NB4 (cell line): Measurements from ENCODE around the gene MRPL18.

ENCODE experiments used
- DNase-seq: peaks from one replicate; pipeline ENCODE4 v3.0.0; 2010; ENCODE audit warnings: low read depth
- H3K4me3 ChIP-seq: one replicate; pipeline ENCODE4 v1.5.1; 2011; ENCODE audit warnings: mild to moderate bottlenecking, low read depth, low read length, moderate library complexity
- MYC ChIP-seq: IDR thresholded peaks from 2 replicates; pipeline ENCODE4 v1.6.1; 2011; ENCODE audit warnings: low read depth, low read length
- POLR2A ChIP-seq: IDR thresholded peaks from 2 replicates; pipeline ENCODE4 v1.6.1; 2011; ENCODE audit warnings: mild to moderate bottlenecking; ENCODE audit not compliant: insufficient read length; ENCODE audit errors: extremely low read depth
- TF ChIP-seq, protein P1 (sequence below): IDR thresholded peaks from 2 replicates; pipeline ENCODE4 v1.6.1; 2011; ENCODE audit warnings: low read depth, low read length
- TF ChIP-seq, protein P2 (sequence below): IDR thresholded peaks from one replicate; pipeline ENCODE4 v1.5.1; 2012; ENCODE audit warnings: low read depth, low read length

The MRPL18 gene

DNA sequence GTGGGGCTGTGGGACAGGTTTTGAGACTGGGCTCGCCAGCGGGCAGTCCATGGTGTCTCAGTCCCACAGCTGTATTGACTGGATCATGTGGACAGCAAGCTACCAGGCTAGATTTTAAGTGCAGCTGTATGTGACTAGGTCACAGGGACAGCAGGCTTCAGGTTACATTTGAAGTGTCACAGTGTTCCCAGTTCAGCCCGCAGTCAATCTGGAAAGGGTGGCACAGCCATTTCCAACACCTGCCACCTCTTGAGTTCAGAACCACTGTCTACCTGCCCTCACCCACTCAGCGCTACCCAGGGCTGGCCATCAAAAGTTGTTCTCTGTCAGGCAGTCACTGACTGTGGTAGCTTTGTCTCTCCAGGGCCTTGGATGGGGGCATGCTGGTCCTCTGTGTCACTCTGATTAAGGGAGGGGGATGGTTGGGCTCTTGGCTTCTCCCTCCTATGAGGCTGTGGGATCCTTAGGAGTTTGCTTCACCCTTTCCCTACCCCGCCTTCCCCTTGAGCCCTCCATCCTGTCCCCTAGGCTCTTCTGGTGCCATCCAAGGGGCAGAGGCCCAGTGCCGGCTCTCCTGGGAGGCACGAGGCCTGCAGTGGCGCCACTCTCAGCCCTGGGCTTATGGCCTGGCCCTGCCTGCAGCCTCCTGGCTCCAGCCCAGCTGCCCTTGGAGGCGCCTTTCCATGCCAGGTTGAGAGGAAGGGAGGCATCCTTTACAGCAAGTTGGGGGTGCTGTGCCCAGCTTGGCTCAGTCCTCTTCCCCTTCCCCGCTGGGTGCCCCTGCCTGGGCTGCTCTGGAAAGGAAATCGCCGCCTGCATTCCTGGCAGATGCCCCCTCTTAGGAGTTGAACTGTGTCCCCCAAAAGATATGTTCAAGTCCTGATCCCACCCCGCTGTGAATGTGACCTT, 54.7 kb downstream of the MRPL18 start:
- TF ChIP-seq MYC (no peak), POLR2A (no peak)
- TF ChIP-seq, protein P1, sequence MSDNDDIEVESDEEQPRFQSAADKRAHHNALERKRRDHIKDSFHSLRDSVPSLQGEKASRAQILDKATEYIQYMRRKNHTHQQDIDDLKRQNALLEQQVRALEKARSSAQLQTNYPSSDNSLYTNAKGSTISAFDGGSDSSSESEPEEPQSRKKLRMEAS: no peak
- TF ChIP-seq, protein P2, sequence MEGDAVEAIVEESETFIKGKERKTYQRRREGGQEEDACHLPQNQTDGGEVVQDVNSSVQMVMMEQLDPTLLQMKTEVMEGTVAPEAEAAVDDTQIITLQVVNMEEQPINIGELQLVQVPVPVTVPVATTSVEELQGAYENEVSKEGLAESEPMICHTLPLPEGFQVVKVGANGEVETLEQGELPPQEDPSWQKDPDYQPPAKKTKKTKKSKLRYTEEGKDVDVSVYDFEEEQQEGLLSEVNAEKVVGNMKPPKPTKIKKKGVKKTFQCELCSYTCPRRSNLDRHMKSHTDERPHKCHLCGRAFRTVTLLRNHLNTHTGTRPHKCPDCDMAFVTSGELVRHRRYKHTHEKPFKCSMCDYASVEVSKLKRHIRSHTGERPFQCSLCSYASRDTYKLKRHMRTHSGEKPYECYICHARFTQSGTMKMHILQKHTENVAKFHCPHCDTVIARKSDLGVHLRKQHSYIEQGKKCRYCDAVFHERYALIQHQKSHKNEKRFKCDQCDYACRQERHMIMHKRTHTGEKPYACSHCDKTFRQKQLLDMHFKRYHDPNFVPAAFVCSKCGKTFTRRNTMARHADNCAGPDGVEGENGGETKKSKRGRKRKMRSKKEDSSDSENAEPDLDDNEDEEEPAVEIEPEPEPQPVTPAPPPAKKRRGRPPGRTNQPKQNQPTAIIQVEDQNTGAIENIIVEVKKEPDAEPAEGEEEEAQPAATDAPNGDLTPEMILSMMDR: no peak
- DNase-seq: no peak

More for the DNA sequence above, 54.7 kb downstream of the MRPL18 start:
- H3K4me3 ChIP-seq: no peak overlapping the region
